Prostate gland (tissue), 2 donors: ENCODE data around the gene NEK7.

Source experiments
- CTCF ChIP-seq, 4 experiments: fragments of 200-600 bp in 2 of 4; fragments of 450-650 bp in 2 of 4; sonication (generic) in 2 of 4; IDR thresholded peaks; 1 replicate in 3 of 4; 2 replicates in 1 of 4; pipeline ENCODE4 v1.5.1; 2016 to 2019; ENCODE audit warnings: antibody characterized with exemption in 4 of 4, mild to moderate bottlenecking in 2 of 4, moderate library complexity in 2 of 4
- POLR2A ChIP-seq: fragments of 450-650 bp; IDR thresholded peaks from one replicate; pipeline ENCODE4 v1.6.1; 2016; ENCODE audit warnings: antibody characterized with exemption, mild to moderate bottlenecking

- TF ChIP-seq CTCF (IDR thresholded peaks at IDR 0.05) = no peak
- no peak for TF ChIP-seq POLR2A
Observed at GRCh38 chr1:198232378-198232777, 75.6 kb downstream of the NEK7 start.
